Mammary epithelial cell (primary cell): ENCODE results near the gene VPS26B.

Experiments
- CTCF ChIP-seq, 2 donors: IDR thresholded peaks in 1 of 2; conservative IDR thresholded peaks in 1 of 2; 2 replicates each; pipeline ENCODE4 v1.5.1; 2011 to 2012; ENCODE audit warnings: inconsistent platforms in 2 of 2, low read length in 2 of 2, mild to moderate bottlenecking in 2 of 2, control low read depth in 1 of 2, low read depth in 1 of 2; ENCODE audit not compliant: insufficient read depth in 1 of 2; ENCODE audit errors: extremely low read depth in 1 of 2
- EZH2 ChIP-seq: IDR thresholded peaks from 2 replicates; pipeline ENCODE4 v1.6.1; 2012; ENCODE audit warnings: low read length, inconsistent platforms, borderline replicate concordance

DNA sequence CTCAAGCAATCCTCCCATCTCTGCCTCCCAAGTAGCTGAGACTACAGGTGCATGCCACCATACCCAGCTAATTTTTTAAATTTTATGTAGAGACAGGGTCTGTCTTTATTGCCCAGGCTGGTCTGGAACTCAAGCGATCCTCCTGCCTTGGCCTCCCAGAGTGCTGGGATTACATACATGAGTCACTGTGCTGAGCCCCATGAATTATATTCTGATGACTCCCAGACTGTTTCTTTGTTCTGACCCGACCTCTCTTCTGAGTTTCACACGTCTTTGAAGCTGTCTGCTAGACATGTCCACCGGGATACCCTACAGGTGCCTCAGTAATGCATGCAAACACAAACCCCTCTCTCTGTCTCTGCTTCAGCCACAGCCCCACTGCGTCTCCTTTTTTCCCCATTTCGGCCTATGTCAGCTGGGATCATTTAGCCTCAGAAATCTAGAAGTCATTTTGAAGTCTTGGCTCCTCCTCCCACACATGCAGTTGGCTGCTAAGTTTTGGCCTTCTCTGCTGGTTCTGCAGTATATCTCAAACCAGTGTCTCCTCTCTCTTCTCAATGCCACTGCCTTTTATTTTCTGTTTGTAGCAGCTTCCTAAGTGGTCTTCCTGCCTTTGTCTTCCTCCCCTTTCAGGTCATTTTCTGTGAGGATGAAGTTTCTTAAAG is 4.8 kb downstream of the VPS26B start:
- no peak for TF ChIP-seq CTCF (conservative IDR thresholded peaks at IDR 0.05 in 1 of 2, IDR thresholded peaks at IDR 0.05 in 1 of 2; ENCODE audit: extremely low read depth in 1 of 2, insufficient read depth in 1 of 2, low read depth in 1 of 2, low read length in 2 of 2)
- TF ChIP-seq EZH2: no peak
